Gastroesophageal sphincter (tissue), 4 donors: ENCODE data around the gene SRGAP2. TPM values are rescaled to one million over a fixed set of nuclear protein-coding genes. Genes with fewer than 3 reads are reported as not detected.
"Not testable (repeated sequence)": the region's sequence is repeated elsewhere in the genome, so short reads cannot be mapped to it uniquely, and the experiment has no call there.

Experiments used
- ATAC-seq: fragments of 150-250 bp; one replicate; pipeline ENCODE4 v1.9.1; 2016; ENCODE audit warnings: mild to moderate bottlenecking, moderate library complexity
- H3K27ac ChIP-seq, 4 donors: fragments of 200-600 bp; sonication (generic) in 3 of 4; 1 replicate in 3 of 4; 2 replicates in 1 of 4; pipeline ENCODE4 v1.5.1; 2016 to 2019
- H3K27me3 ChIP-seq: fragments of 200-600 bp; sonication (generic); one replicate; pipeline ENCODE4 v1.5.1; 2019
- H3K36me3 ChIP-seq, 2 donors: fragments of 200-600 bp; sonication (generic); one replicate each; pipeline ENCODE4 v1.5.1; 2019; ENCODE audit warnings: control low read depth in 1 of 2
- H3K4me1 ChIP-seq, 3 donors: fragments of 200-600 bp; sonication (generic); 1 replicate in 2 of 3; 2 replicates in 1 of 3; pipeline ENCODE4 v1.5.1; 2016 to 2019; ENCODE audit warnings: control low read depth in 2 of 3
- H3K4me3 ChIP-seq, 2 donors: fragments of 200-600 bp; sonication (generic); one replicate each; pipeline ENCODE4 v1.5.1; 2019; ENCODE audit warnings: mild to moderate bottlenecking in 1 of 2, moderate library complexity in 1 of 2
- H3K9me3 ChIP-seq, 3 donors: fragments of 200-600 bp; sonication (generic); one replicate each; pipeline ENCODE4 v1.5.1; 2017 to 2019; ENCODE audit warnings: control low read depth in 2 of 3
- WGBS, 2 donors: methylation state at CpG; one replicate each; pipeline ENCODE4 v1.1.5; 2018; ENCODE audit warnings: low coverage in 1 of 2; 5-methylcytosine and 5-hydroxymethylcytosine counted together
- total RNA-seq, 4 donors: library from RNA; depleted of rRNA; stranded (reverse); fragments of >200 nt; gene quantifications; one replicate each; pipeline ENCODE4 v1.1.0, GENCODE V29; 2016

Gene SRGAP2
- total RNA-seq, 4 donors from 2014 or later, result 19.1 to 55.8 (median 43.5) TPM

- ATAC-seq, H3K9me3 ChIP-seq, H3K27ac ChIP-seq, H3K4me1 ChIP-seq, H3K27me3 ChIP-seq, H3K4me3 ChIP-seq, H3K36me3 ChIP-seq: not testable (repeated sequence)
- WGBS, 2 donors, result no CpG with 5 or more reads among the region's 3 CpGs
Observed at GRCh38 chr1:206218285-206218684, 14.9 kb downstream of the SRGAP2 start.

- WGBS, 2 donors, result no CpG with 5 or more reads among the region's 2 CpGs
- not testable (repeated sequence) for H3K4me3 ChIP-seq, H3K9me3 ChIP-seq, ATAC-seq, H3K4me1 ChIP-seq, H3K27me3 ChIP-seq, H3K36me3 ChIP-seq, H3K27ac ChIP-seq
Observed at GRCh38 chr1:206218765-206219164, 15.4 kb downstream of the SRGAP2 start.

- ATAC-seq, H3K4me3 ChIP-seq, H3K27me3 ChIP-seq, H3K36me3 ChIP-seq, H3K4me1 ChIP-seq, H3K9me3 ChIP-seq: not testable (repeated sequence)
- peak overlapping the region in 1 of 4 donors; percentile 29 for H3K27ac ChIP-seq
- 34 to 50% methylated on average over 2 to 3 of the region's 13 CpGs for WGBS, 2 donors
Observed at GRCh38 chr1:206219514-206220331, 16.4 kb downstream of the SRGAP2 start.

- H3K27me3 ChIP-seq, H3K9me3 ChIP-seq, H3K36me3 ChIP-seq, H3K4me1 ChIP-seq, H3K4me3 ChIP-seq: not testable (repeated sequence)
- 56 to 58% methylated on average over 4 of the region's 4 CpGs for WGBS, 2 donors
- H3K27ac ChIP-seq, result peak overlapping the region in 2 of 4 donors; percentile 29 to 47
- peak; percentile 76 for ATAC-seq
Observed at GRCh38 chr1:206220332-206221000, 17.1 kb downstream of the SRGAP2 start.

GRCh38 chr1:206221585-206221984 is 18.2 kb downstream of the SRGAP2 start:
- H3K9me3 ChIP-seq, H3K36me3 ChIP-seq, H3K4me3 ChIP-seq, H3K27ac ChIP-seq, ATAC-seq, H3K27me3 ChIP-seq, H3K4me1 ChIP-seq: not testable (repeated sequence)
- no CpG with 5 or more reads among the region's 4 CpGs for WGBS, 2 donors

- H3K4me1 ChIP-seq, H3K27me3 ChIP-seq, H3K27ac ChIP-seq, H3K9me3 ChIP-seq, H3K4me3 ChIP-seq, ATAC-seq, H3K36me3 ChIP-seq: not testable (repeated sequence)
- WGBS, 2 donors, result 83 to 100% methylated on average over 1 of the region's 6 CpGs
Observed at GRCh38 chr1:206224190-206224776, 20.9 kb downstream of the SRGAP2 start.

GRCh38 chr1:206225386-206225785 is 22.0 kb downstream of the SRGAP2 start:
- not testable (repeated sequence) for H3K36me3 ChIP-seq, H3K9me3 ChIP-seq, ATAC-seq, H3K27me3 ChIP-seq, H3K4me1 ChIP-seq, H3K27ac ChIP-seq, H3K4me3 ChIP-seq
- 100% methylated on average over 1 to 2 of the region's 4 CpGs for WGBS, 2 donors

- not testable (repeated sequence) for H3K4me3 ChIP-seq, H3K9me3 ChIP-seq, H3K27ac ChIP-seq, ATAC-seq, H3K4me1 ChIP-seq, H3K36me3 ChIP-seq, H3K27me3 ChIP-seq
- 85% methylated on average over 3 of the region's 5 CpGs; no CpG with 5 or more reads in 1 of the 2 donors for WGBS, 2 donors
Observed at GRCh38 chr1:206226886-206227285, 23.5 kb downstream of the SRGAP2 start.

GRCh38 chr1:206229286-206229685 is 25.9 kb downstream of the SRGAP2 start:
- H3K4me1 ChIP-seq, H3K27me3 ChIP-seq, H3K4me3 ChIP-seq, ATAC-seq, H3K9me3 ChIP-seq, H3K27ac ChIP-seq, H3K36me3 ChIP-seq: not testable (repeated sequence)
- 60% methylated on average over 1 of the region's 2 CpGs; no CpG with 5 or more reads in 1 of the 2 donors for WGBS, 2 donors

- not testable (repeated sequence) for H3K27ac ChIP-seq, ATAC-seq, H3K36me3 ChIP-seq, H3K4me1 ChIP-seq, H3K4me3 ChIP-seq, H3K27me3 ChIP-seq, H3K9me3 ChIP-seq
- WGBS, 2 donors, result no CpG with 5 or more reads among the region's 9 CpGs
Observed at GRCh38 chr1:206231989-206232388, 28.6 kb downstream of the SRGAP2 start.

GRCh38 chr1:206232970-206233645 is 29.8 kb downstream of the SRGAP2 start:
- not testable (repeated sequence) for H3K27me3 ChIP-seq, ATAC-seq, H3K4me3 ChIP-seq, H3K4me1 ChIP-seq, H3K36me3 ChIP-seq, H3K27ac ChIP-seq, H3K9me3 ChIP-seq
- WGBS, 2 donors, result 53% methylated on average over 2 of the region's 5 CpGs; no CpG with 5 or more reads in 1 of the 2 donors

GRCh38 chr1:206234189-206234916 is 31.0 kb downstream of the SRGAP2 start:
- ATAC-seq, H3K9me3 ChIP-seq, H3K36me3 ChIP-seq, H3K27ac ChIP-seq, H3K4me3 ChIP-seq, H3K4me1 ChIP-seq, H3K27me3 ChIP-seq: not testable (repeated sequence)
- WGBS, 2 donors, result no CpG with 5 or more reads among the region's 3 CpGs

- not testable (repeated sequence) for H3K36me3 ChIP-seq, H3K9me3 ChIP-seq, ATAC-seq, H3K4me3 ChIP-seq, H3K27ac ChIP-seq, H3K27me3 ChIP-seq, H3K4me1 ChIP-seq
- WGBS, 2 donors, result no CpG with 5 or more reads among the region's 2 CpGs
Observed at GRCh38 chr1:206235190-206235589, 31.8 kb downstream of the SRGAP2 start.
